G401.6 (cell line): ENCODE results near the gene KRTAP8-1.

Source experiments
- FAIRE-seq: peaks from 2 replicates; lab custom pipeline; 2012; peaks lifted over from hg19 to GRCh38; lab: Jason Lieb, UNC

Gene KRTAP8-1, protein sequence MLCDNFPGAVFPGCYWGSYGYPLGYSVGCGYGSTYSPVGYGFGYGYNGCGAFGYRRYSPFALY

DNA sequence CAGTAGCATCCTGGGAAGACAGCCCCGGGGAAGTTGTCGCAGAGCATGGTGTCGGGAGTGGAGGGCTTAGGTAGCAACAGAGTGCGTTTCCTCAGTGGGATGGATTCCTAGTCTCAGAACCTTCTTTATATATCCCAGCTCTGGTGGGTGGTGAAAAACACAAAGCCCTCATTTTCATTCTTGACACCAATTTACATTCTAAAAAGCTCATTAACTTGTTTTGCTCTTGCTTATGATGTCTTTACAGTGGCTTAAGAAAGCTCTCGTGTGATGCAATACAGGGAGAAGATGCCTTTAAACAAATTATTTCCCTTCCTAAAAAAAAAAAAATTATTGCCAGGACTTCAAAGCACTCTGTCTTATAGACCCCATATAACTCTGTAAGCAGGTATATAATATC lies at the start of gene KRTAP8-1:
Gene KRTAP8-1 (minus strand): TSS at position 101 of the 400 bp plus-strand sequence. CDS start 54 bp downstream, at position 47.
- no peak for FAIRE-seq

DNA sequence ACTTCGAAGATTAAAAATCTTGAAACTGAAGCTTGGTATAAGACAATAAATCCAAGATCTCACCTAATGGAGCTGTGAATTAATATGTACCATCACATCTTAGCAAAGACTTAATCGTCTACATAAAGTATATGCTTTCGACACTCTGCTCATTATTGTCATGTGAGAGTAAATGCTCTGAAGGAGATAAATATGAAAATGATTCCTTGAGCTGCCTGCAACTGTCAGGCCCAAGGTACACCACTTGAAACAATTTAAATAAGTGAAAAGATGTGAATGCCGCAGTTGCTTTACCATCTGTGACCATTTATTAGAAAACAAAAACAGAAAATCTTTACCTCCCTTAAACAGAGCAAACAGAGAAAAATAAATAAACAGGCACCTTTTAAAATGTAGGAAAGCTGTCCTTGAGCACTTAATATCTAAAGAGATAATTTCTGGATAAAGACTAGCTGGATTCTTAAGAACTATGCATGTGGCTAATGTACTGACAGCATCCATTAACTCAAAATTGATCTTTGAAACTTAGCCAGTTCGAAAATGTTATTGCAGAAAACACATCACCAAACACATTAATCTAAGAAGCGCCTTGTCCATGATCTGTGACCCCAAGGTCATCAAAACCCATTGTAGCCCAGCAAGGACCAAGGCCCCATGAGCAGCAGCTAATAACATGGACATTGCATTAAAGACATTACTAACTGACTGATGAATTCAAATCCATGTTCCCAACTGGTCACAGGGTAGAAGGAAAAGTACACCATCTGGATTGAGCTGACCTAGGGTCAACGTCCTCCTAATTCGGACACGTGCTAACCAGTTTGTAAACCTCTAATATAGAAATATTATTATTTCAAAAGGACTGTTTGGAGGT lies 34.8 kb upstream of the KRTAP8-1 start:
- FAIRE-seq: no peak

DNA sequence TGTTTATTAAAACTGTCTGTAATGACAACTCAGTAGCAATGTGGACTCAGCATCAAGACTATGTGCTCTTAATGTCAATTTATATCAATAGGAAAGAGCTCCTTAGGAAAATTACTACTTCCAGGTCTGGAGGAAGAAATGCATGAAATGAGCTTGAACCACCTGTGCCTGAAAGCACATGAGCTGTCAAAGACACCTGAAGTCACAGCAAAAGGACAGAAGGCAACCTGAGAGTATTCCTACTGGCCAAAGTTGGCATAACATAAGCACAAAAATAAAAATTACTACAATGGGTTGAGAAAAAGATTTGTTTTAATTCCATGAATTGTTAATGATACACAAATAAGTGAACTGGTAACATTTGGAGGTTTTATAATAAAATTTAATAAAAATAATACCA lies 29.9 kb upstream of the KRTAP8-1 start:
- FAIRE-seq: no peak

DNA sequence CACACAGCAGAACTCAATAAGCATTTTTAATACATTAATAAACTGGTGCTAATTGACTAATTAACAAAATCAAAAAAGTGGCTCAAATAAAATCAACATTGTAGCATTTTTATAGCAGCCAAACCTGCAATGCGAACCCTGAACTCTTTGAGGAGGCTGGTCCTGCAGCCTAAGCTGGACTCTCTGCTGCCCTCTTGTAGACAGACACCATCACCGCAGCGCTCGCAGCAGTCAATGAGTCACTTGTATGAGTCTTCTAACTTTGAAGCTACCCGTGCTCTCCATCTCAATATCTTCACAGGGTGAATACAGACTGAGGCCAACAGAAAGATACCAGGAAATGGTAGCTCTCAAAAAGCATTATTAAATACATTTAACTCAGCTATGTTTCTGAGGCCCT lies 26.2 kb upstream of the KRTAP8-1 start:
- FAIRE-seq: no peak

DNA sequence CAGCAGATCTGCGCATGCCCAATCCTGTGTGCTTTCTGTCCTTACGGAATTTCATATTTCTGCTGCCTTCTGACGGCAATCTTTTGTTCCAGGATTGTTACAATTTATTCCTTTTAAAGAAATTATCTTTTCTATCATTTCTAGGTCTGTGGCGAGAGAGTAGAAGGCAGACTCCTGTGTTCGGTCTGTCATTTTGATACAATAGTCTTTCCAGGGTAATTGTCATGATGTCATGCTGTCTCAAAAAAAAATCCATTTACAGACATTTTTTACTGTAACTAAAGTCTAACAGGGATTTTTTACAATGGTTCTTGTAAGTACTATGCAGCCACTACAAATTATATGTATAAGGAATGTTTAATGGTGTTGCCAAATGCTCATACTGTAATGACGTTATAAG lies 25.5 kb upstream of the KRTAP8-1 start:
- FAIRE-seq: no peak

DNA sequence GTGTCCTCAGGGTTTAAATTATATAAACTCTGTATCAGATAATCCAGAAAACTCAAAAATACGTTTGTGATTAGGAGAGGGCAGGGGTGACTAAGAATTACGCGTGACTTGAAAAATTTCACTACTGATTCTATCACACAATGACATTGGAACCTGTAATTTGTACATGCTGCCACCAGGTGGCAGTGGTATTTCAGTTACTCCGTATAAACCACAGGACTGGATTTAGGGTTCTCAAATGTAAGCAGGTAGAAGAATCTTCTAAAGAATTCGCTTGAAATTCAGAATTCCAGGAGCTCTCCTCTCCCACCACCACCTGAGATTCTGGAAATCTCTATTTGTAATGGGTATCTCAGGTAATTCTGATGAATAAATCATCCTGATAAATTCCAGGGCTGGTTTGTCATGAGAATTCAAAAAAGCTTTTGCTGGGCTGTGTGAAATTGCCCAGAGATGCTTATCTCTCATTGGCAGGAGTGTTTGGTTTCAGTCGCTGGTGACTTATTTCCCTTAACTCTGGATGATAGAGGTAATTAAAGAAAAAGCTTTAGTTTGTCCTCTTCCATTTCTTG lies 18.2 kb upstream of the KRTAP8-1 start:
- no peak for FAIRE-seq

DNA sequence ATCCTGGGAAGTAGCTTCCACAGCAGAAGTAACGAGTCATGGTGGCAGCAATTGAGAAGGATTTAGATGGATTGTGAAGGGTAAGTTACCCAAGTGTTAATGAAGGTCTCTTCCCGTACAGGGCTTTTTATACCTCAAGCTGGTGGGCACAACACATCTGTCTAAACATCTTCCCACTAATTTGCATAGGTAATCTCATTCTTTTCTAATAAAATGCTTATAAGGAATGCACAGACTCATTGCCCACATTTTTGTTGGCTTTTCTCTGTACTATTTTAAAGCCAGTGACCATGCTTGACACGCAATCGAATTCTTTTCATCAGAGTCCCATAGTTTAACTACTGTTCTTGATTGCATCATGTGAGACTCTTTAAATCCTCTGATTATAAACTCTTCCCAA lies 16.6 kb upstream of the KRTAP8-1 start, which contains the start of gene KRTAP7-1:
Gene KRTAP7-1 (minus strand): TSS at position 101 of the 400 bp plus-strand sequence. CDS start 61 bp downstream, at position 40.
- FAIRE-seq: no peak

DNA sequence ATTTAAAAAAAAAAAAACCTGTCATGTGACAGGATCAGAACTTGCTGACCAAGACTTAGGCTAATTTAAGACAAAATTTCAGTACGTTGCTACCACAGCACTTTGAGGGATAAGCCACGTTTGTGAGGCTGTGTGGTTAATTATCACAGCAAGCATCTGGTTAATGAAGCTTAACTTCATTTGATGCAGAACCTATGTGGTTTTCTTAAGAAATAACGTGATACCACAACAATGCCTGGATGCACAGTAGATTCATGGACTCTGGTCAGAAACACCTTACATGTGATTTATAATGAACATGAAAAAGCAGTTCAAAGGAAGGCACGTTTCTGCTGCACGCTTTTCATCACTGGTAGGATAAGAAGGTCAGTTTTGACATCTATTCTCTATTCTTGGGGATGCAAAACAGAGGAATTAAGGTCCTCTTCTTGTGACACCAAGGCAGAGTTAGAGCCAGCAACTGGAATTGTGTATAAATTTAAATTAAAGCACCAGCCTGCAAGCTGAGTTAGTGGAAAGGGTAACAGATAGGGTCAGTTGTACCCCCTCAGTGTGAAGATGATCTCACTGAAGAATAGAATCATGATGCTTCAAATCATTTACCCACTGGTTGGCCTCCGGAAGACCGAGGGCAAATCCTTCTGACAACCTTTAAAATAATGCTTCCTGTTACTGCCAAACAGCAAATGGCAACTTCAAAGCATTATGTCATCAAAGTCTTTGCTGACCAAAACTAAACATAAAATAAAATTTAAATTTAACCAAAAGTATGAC lies 6.0 kb upstream of the KRTAP8-1 start:
- FAIRE-seq: no peak

DNA sequence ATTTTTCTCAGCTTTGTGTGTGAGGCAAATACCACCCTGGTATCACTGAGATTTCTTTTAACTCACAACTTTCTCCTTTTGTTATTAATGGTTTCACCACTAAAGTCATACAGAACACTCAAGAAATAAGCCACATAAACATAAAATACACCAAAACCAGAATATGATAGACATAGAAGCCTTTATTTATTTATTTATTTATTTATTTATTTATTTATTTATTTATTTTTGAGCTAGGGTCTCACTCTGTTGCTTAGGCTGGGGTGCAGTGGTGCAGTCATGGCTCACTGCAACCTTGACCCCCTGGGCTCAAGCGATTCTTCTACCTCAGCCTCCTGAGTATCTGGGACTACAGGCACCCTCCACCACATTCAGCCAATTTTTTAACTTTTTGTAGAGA lies 12.5 kb downstream of the KRTAP8-1 start:
- FAIRE-seq: no peak

DNA sequence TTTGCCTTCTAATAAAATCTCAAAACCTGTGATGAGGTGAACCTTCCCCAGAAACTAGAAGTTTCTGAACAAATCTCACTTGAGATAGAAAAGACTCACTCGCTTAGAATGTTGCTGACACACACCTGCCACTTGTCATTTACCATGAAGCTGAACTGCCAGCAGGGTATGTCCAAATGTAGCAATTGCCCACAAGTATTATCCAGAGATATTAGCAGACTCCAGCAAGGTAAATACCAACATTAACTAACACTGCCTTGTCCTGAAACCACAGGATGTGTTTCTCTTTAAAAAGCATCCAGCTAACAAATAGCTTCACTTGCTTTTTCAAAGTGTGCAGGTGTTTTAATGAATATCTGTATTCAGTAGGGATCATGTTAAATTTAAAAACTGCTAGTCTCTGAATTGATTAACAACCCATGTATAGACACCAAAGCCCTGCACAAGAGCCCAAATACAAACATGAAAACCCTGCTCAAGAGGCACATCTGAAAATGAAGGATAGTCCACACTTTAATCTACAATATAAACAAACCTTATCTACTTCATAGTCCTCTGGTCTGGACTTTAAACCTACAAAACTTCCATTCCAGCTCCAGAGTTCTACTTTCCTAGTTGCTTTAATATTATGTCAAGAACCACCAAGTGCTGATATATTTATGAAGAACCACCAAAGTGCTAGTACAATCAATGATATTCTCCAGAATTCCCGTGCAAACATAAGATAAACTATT lies 19.3 kb downstream of the KRTAP8-1 start:
- FAIRE-seq: no peak

DNA sequence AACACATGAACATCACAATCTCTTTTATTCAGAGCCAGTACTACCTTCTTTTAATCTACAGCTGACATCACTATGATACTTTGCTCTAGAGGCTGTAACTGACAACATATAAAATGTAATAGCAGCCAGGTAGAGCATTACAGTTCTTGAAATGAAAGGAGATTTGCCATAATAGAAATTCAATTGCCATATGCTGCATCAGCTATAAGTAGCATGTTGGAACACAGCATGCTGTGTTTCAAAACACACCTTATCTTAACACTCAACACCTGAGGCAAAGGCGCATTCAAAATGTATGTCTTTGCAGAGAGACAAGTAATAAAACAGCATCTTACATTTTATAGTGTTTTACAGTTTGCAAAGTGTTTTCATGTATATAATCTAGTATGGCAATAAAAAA lies 33.8 kb downstream of the KRTAP8-1 start:
- FAIRE-seq: no peak

DNA sequence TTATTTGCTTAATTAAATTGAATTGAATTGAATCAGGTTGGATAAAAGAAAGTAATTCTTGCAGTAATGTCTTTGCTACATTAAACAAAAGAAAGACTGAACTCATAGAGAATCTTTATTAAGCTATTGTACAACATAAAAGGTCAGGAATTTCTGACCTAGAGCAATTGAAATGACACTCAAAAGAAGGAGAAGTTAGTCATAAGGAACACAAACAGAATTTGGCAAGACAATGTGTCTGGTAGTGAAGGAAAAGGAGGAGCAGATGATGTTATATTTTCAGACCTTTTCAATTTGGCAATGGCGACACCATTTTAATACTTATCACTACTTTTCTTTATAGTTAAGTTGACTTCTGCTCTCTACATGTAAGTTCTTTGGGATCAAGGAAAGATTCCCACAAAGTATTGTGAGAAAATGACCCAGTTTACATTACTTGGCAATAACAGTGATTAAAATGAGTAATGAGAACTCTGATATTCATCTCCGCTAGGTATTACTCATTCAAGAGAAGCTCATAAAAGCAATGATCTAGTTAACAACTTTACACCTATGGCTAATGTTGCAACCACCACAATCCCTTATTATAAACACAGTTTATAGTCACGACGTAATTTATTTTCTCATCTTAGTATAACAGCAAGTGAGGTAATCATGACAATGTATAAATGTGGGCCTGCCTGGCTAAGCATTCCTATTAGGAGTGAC lies 43.2 kb downstream of the KRTAP8-1 start:
- no peak for FAIRE-seq
